Measurements from ENCODE around the gene EIF4A3.
"Not testable (repeated sequence)": the region's sequence is repeated elsewhere in the genome, so short reads cannot be mapped to it uniquely, and the experiment has no call there.

EIF4A3 gene

GRCh38 chr17:80171681-80172080, 24.8 kb upstream of the EIF4A3 start:
- no peak for DNase-seq (ENCODE audit: low read depth)

GRCh38 chr17:80169784-80170500, 23.0 kb upstream of the EIF4A3 start, which contains the start of gene CARD14:
Gene CARD14 (plus strand): TSS chr17:80170030. CDS start chr17:80181439, 11,409 bp downstream.
- DNase-seq (ENCODE audit: low read depth), result no peak

- DNase-seq (ENCODE audit: low read depth), result no peak
These were observed 22.2 kb upstream of the EIF4A3 start for GRCh38 chr17:80169107-80169506.

GRCh38 chr17:80168371-80168770, 21.4 kb upstream of the EIF4A3 start:
- no peak for DNase-seq (ENCODE audit: low read depth)

GRCh38 chr17:80166446-80166845, 19.5 kb upstream of the EIF4A3 start:
- DNase-seq (ENCODE audit: low read depth), result no peak

GRCh38 chr17:80164185-80164584, 17.3 kb upstream of the EIF4A3 start:
- no peak for DNase-seq (ENCODE audit: low read depth)

GRCh38 chr17:80163336-80163735, 16.4 kb upstream of the EIF4A3 start:
- DNase-seq (ENCODE audit: low read depth), result no peak

- no peak for DNase-seq (ENCODE audit: low read depth)
These were observed 13.6 kb upstream of the EIF4A3 start for GRCh38 chr17:80160536-80160935.

- no peak for DNase-seq (ENCODE audit: low read depth)
These were observed 11.9 kb upstream of the EIF4A3 start for GRCh38 chr17:80158846-80159245.

- not testable (repeated sequence) for DNase-seq (ENCODE audit: low read depth)
These were observed 8.7 kb upstream of the EIF4A3 start for GRCh38 chr17:80155600-80155999.

- DNase-seq (ENCODE audit: low read depth), result no peak
These were observed 7.2 kb upstream of the EIF4A3 start for GRCh38 chr17:80154166-80154565.

GRCh38 chr17:80153004-80153403, 6.1 kb upstream of the EIF4A3 start:
- no peak for DNase-seq (ENCODE audit: low read depth)

- DNase-seq (ENCODE audit: low read depth), result no peak
These were observed 5.3 kb upstream of the EIF4A3 start for GRCh38 chr17:80152081-80152702.

- no peak for DNase-seq (ENCODE audit: low read depth)
These were observed 4.4 kb upstream of the EIF4A3 start for GRCh38 chr17:80151333-80151732.

GRCh38 chr17:80146121-80147034, 550 bp downstream of the EIF4A3 start:
- no peak for DNase-seq (ENCODE audit: low read depth)

- DNase-seq (ENCODE audit: low read depth), result no peak
These were observed 1.6 kb downstream of the EIF4A3 start for GRCh38 chr17:80145076-80146075.

GRCh38 chr17:80142929-80143328, 4.0 kb downstream of the EIF4A3 start:
- no peak for DNase-seq (ENCODE audit: low read depth)

- DNase-seq (ENCODE audit: low read depth), result no peak
These were observed 5.3 kb downstream of the EIF4A3 start for GRCh38 chr17:80141463-80142165.

GRCh38 chr17:80138856-80139426, 8.0 kb downstream of the EIF4A3 start:
- DNase-seq (ENCODE audit: low read depth), result no peak

- DNase-seq (ENCODE audit: low read depth), result no peak
These were observed 9.8 kb downstream of the EIF4A3 start for GRCh38 chr17:80137131-80137530.

GRCh38 chr17:80133626-80133970, 13.3 kb downstream of the EIF4A3 start:
- DNase-seq (ENCODE audit: low read depth), result no peak
